Measurements from ENCODE around the gene PITPNM3. TPM values are rescaled to one million over a fixed set of nuclear protein-coding genes. Genes with fewer than 3 reads are reported as not detected.

PITPNM3 gene
- total and polyA plus RNA-seq, 2 of the 13 experiments (the other 11 are each of a cell fraction or from before 2014, with no cell fraction given): 0.13 to 0.29 TPM

DNA sequence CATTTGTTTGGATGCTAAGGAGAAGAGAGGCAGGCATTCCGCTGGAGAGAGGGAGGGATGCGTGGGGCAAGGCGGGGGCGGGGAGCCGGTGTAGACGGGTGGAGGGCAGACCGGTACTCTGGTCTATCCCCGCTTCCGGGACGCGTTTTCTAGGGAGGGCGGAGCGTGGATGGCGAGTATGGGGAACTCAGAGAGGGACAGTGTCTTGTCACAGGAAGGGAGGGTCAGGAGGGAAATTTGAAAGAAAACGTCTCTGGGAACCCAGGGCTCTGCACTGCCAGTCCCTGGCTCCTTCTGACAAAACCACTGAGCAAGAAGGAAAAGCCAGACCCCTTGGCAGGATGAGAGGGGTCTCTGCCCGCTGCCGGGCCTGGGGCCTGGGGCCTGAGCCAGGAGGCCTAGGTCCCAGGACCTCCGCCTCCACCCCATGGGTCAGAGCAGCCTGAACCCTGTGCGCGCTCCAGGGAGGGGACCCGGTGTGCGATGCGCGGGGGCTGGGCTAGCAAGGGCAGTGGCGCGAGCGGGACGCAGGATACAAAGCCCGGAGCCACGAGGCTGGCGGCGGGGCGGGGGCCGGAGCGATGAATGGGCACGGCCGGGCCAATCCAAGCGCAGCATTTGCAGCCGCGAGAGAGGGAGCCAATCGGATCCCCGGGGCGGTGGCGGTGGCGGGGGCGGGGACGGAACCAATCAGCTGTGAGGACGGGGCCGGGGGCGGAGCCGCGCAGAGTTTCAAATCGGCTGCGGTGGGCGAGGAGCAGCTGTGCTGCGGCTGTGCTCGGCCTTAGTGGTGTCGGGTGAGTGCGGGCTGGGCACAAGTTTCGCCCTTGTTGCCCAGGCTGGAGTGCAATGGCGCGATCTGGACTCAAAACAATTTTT lies 112.4 kb downstream of the PITPNM3 start, which contains the start of gene PIMREG (continued):
- no peak for TF ChIP-seq FOXA1 (IDR thresholded peaks at IDR 0.05)
- no peak for TF ChIP-seq FOXA1 (CRISPR knock-in tag; IDR thresholded peaks at IDR 0.05)
- TF ChIP-seq THRA (CRISPR knock-in tag; IDR thresholded peaks at IDR 0.05; ENCODE audit: borderline replicate concordance): no peak
- peak; percentile 48; the same call in 1 of the 2 replicates for TF ChIP-seq MEF2D (CRISPR knock-in tag; IDR thresholded peaks at IDR 0.05)
- TF ChIP-seq ZMYM2 (CRISPR knock-in tag; IDR thresholded peaks at IDR 0.05): no peak
- TF ChIP-seq PPARG (CRISPR knock-in tag; conservative IDR thresholded peaks at IDR 0.05): peak; percentile 44
- TF ChIP-seq DMAP1 (CRISPR knock-in tag; IDR thresholded peaks at IDR 0.05): peak; percentile 91
- TF ChIP-seq KLF6 (CRISPR knock-in tag; IDR thresholded peaks at IDR 0.05): no peak
- TF ChIP-seq ZSCAN5A (CRISPR knock-in tag; IDR thresholded peaks at IDR 0.05; ENCODE audit: borderline replicate concordance): no peak; the same call in 1 of the 2 replicates
- TF ChIP-seq CENPX (CRISPR knock-in tag; IDR thresholded peaks at IDR 0.05): no peak
- TF ChIP-seq MYNN (CRISPR knock-in tag; IDR thresholded peaks at IDR 0.05; ENCODE audit: low read depth): no peak
- TF ChIP-seq ZNF383 (CRISPR knock-in tag; IDR thresholded peaks at IDR 0.05; ENCODE audit: borderline replicate concordance): no peak
- TF ChIP-seq, protein P1, sequence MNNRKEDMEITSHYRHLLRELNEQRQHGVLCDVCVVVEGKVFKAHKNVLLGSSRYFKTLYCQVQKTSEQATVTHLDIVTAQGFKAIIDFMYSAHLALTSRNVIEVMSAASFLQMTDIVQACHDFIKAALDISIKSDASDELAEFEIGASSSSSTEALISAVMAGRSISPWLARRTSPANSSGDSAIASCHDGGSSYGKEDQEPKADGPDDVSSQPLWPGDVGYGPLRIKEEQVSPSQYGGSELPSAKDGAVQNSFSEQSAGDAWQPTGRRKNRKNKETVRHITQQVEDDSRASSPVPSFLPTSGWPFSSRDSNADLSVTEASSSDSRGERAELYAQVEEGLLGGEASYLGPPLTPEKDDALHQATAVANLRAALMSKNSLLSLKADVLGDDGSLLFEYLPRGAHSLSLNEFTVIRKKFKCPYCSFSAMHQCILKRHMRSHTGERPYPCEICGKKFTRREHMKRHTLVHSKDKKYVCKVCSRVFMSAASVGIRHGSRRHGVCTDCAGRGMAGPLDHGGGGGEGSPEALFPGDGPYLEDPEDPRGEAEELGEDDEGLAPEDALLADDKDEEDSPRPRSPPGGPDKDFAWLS (CRISPR knock-in tag; IDR thresholded peaks at IDR 0.05; ENCODE audit: borderline replicate concordance): 0 out of 2 replicates have a peak, but pooled peaks have one; percentile 24
- TF ChIP-seq ZXDC (CRISPR knock-in tag; IDR thresholded peaks at IDR 0.05): no peak
- no peak for TF ChIP-seq SOX5 (CRISPR knock-in tag; IDR thresholded peaks at IDR 0.05; ENCODE audit: borderline replicate concordance)
- no peak for TF ChIP-seq PCBP2 (optimal IDR thresholded peaks at IDR 0.05; ENCODE audit: low read depth, low read length, poor library complexity, severe bottlenecking)
- TF ChIP-seq DRAP1 (CRISPR knock-in tag; IDR thresholded peaks at IDR 0.05): peak; percentile 54
- TF ChIP-seq ZNF557 (CRISPR knock-in tag; IDR thresholded peaks at IDR 0.05): peak; percentile 75; the same call in 1 of the 2 replicates
- 0 out of 2 replicates have a peak, but pooled peaks have one; percentile 3 for TF ChIP-seq CTCF (CRISPR knock-in tag; IDR thresholded peaks at IDR 0.05)
- TF ChIP-seq HOXA3 (CRISPR knock-in tag; IDR thresholded peaks at IDR 0.05): peak; percentile 74

Measured in HepG2 (cell line).